Cerebellar nuclear complex (tissue), 1 donor: Measurements from ENCODE around the gene HLA-DOA.
A peak's percentile ranks its signal among the peaks of the same experiment; 100 is the strongest.

Experiments used
- DNase-seq, 2 experiments: peaks; one replicate each; lab custom pipeline; 2025; lab: John Stamatoyannopoulos, UW

Gene HLA-DOA

GRCh38 chr6:33008944-33009861 lies at the start of gene HLA-DOA:
HLA-DOA (minus strand) TSS chr6:33009591.
- peak in 1 of 2 experiments; percentile 51 for DNase-seq

GRCh38 chr6:33057222-33058150 lies 48.1 kb upstream of the HLA-DOA start:
- DNase-seq = no peak

GRCh38 chr6:33053230-33053629 lies 43.8 kb upstream of the HLA-DOA start:
- no peak for DNase-seq

GRCh38 chr6:33052627-33053026 lies 43.2 kb upstream of the HLA-DOA start:
- no peak for DNase-seq

GRCh38 chr6:33050014-33050810 lies 40.8 kb upstream of the HLA-DOA start:
- DNase-seq = no peak

- DNase-seq = no peak
Measured at GRCh38 chr6:33049323-33050013, 40.1 kb upstream of the HLA-DOA start.

GRCh38 chr6:33040157-33040556 lies 30.8 kb upstream of the HLA-DOA start:
- no peak for DNase-seq

GRCh38 chr6:33036535-33036934 lies 27.1 kb upstream of the HLA-DOA start:
- no peak for DNase-seq

- no peak for DNase-seq
Measured at GRCh38 chr6:33034554-33034953, 25.2 kb upstream of the HLA-DOA start.

- DNase-seq = no peak
Measured at GRCh38 chr6:33030245-33030644, 20.9 kb upstream of the HLA-DOA start.

GRCh38 chr6:33029328-33030184 lies 20.2 kb upstream of the HLA-DOA start:
- no peak for DNase-seq

GRCh38 chr6:33028220-33028849 lies 18.9 kb upstream of the HLA-DOA start:
- no peak for DNase-seq

GRCh38 chr6:33024521-33024920 lies 15.1 kb upstream of the HLA-DOA start:
- DNase-seq = no peak

- no peak for DNase-seq
Measured at GRCh38 chr6:33023536-33023935, 14.1 kb upstream of the HLA-DOA start.

- no peak for DNase-seq
Measured at GRCh38 chr6:33021917-33022316, 12.5 kb upstream of the HLA-DOA start.

GRCh38 chr6:33019372-33019771 lies 10.0 kb upstream of the HLA-DOA start:
- no peak for DNase-seq

- no peak for DNase-seq
Measured at GRCh38 chr6:33018904-33019303, 9.5 kb upstream of the HLA-DOA start.

- no peak for DNase-seq
Measured at GRCh38 chr6:33018418-33018817, 9.0 kb upstream of the HLA-DOA start.

- no peak for DNase-seq
Measured at GRCh38 chr6:33017694-33018353, 8.4 kb upstream of the HLA-DOA start.
